ENCODE results near the gene WDR17. TPM values are rescaled to one million over a fixed set of nuclear protein-coding genes. Genes with fewer than 3 reads are reported as not detected.

The WDR17 gene
- total and polyA plus RNA-seq, 2 donors (not counting 1 experiment from before 2014, with no cell fraction given) = 1.7 to 4.5 TPM

DNA sequence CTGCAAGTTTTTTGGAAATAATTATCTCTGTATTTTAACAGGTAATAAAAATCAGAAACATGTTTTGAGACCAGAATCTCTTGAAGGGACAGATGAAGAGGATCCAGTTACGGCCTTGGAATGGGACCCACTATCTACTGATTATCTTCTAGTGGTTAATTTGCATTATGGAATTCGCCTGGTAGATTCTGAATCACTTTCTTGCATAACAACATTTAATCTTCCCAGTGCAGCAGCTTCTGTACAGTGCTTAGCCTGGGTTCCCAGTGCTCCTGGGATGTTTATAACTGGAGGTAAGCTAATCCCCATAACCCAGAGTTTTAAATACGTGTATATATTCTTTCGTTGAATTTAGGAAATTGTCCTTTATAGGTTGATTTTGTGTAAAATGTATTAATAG, 59.4 kb downstream of the WDR17 start:
- no peak overlapping the region for H3K4me2 ChIP-seq (ENCODE audit: extremely low read depth, insufficient read depth, low read length)
- DNase-seq (ENCODE audit: low read depth in 2 of 2) = peak in 1 of 2 donors; percentile 23

DNA sequence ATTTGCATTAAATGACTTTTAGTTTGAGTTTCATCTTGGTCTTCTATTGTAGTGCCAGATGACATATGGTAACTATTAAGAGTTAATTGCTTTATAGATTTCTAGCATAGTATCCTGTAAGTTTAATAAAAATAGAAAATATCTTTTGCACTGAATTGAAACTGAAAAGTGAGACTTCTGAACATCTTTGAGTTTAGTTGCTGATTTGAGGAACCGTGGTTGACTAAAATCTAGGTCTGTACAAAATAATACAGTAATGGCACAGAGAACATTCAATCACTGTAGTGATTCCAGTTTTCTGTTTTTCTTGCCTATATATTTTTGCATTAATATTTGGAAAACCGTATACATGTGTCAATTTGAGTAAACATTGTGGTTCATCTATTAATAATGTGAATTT, 69.0 kb downstream of the WDR17 start:
- Histone ChIP-seq H3K9ac (ENCODE audit: insufficient read depth, low read length) (no peak overlapping the region), H3K36me3 (ENCODE audit: control insufficient read depth, insufficient read depth, low read length) (no peaks in the 10 kb centered on the region), H3K4me3 (replicated peaks in 1 of 4; ENCODE audit: control extremely low read depth in 1 of 4, insufficient read depth in 1 of 4, low read depth in 3 of 4, low read length in 4 of 4) (no peak overlapping the region), H3K79me2 (ENCODE audit: control insufficient read depth, insufficient read depth, low read length) (no peaks in the 10 kb centered on the region), H2AFZ (ENCODE audit: low read length) (no peak overlapping the region), H3K27me3 (ENCODE audit: control insufficient read depth, insufficient read depth, low read length) (no peaks in the 10 kb centered on the region), H4K20me1 (ENCODE audit: control insufficient read depth, extremely low read depth, insufficient read depth, low read length) (no peaks in the 10 kb centered on the region), H3K27ac (ENCODE audit: insufficient read depth, low read length) (no peak overlapping the region), H3K4me2 (ENCODE audit: extremely low read depth, insufficient read depth, low read length) (no peak overlapping the region), H3K9me3 (ENCODE audit: control insufficient read depth, insufficient read depth, low read depth, low read length) (no peaks in the 10 kb centered on the region), H3K4me1 (ENCODE audit: control insufficient read depth, extremely low read depth, insufficient read depth, low read length) (no peaks in the 10 kb centered on the region)
- DNase-seq (ENCODE audit: low read depth in 2 of 2) = no peak
- no peak for TF ChIP-seq EZH2 (IDR thresholded peaks at IDR 0.05; ENCODE audit: low read length, missing control alignments)
- TF ChIP-seq, protein P1, sequence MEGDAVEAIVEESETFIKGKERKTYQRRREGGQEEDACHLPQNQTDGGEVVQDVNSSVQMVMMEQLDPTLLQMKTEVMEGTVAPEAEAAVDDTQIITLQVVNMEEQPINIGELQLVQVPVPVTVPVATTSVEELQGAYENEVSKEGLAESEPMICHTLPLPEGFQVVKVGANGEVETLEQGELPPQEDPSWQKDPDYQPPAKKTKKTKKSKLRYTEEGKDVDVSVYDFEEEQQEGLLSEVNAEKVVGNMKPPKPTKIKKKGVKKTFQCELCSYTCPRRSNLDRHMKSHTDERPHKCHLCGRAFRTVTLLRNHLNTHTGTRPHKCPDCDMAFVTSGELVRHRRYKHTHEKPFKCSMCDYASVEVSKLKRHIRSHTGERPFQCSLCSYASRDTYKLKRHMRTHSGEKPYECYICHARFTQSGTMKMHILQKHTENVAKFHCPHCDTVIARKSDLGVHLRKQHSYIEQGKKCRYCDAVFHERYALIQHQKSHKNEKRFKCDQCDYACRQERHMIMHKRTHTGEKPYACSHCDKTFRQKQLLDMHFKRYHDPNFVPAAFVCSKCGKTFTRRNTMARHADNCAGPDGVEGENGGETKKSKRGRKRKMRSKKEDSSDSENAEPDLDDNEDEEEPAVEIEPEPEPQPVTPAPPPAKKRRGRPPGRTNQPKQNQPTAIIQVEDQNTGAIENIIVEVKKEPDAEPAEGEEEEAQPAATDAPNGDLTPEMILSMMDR (conservative IDR thresholded peaks at IDR 0.05 in 1 of 2, IDR thresholded peaks at IDR 0.05 in 1 of 2; ENCODE audit: low read depth in 1 of 2, low read length in 2 of 2) = no peak

More for the DNA sequence above, 59.4 kb downstream of the WDR17 start:
- TF ChIP-seq EZH2 (IDR thresholded peaks at IDR 0.05; ENCODE audit: low read length, missing control alignments) = no peak
- TF ChIP-seq, protein P1 (conservative IDR thresholded peaks at IDR 0.05 in 1 of 2, IDR thresholded peaks at IDR 0.05 in 1 of 2; ENCODE audit: low read depth in 1 of 2, low read length in 2 of 2) = no peak
- Histone ChIP-seq H3K27ac (ENCODE audit: insufficient read depth, low read length) (no peak overlapping the region), H3K36me3 (ENCODE audit: control insufficient read depth, insufficient read depth, low read length) (no peaks in the 10 kb centered on the region), H3K27me3 (ENCODE audit: control insufficient read depth, insufficient read depth, low read length) (no peaks in the 10 kb centered on the region), H3K4me1 (ENCODE audit: control insufficient read depth, extremely low read depth, insufficient read depth, low read length) (no peaks in the 10 kb centered on the region), H3K4me3 (replicated peaks in 1 of 4; ENCODE audit: control extremely low read depth in 1 of 4, insufficient read depth in 1 of 4, low read depth in 3 of 4, low read length in 4 of 4) (no peak overlapping the region), H3K79me2 (ENCODE audit: control insufficient read depth, insufficient read depth, low read length) (no peaks in the 10 kb centered on the region), H2AFZ (ENCODE audit: low read length) (no peak overlapping the region), H3K9ac (ENCODE audit: insufficient read depth, low read length) (no peak overlapping the region), H3K9me3 (ENCODE audit: control insufficient read depth, insufficient read depth, low read depth, low read length) (no peaks in the 10 kb centered on the region), H4K20me1 (ENCODE audit: control insufficient read depth, extremely low read depth, insufficient read depth, low read length) (no peaks in the 10 kb centered on the region)

DNA sequence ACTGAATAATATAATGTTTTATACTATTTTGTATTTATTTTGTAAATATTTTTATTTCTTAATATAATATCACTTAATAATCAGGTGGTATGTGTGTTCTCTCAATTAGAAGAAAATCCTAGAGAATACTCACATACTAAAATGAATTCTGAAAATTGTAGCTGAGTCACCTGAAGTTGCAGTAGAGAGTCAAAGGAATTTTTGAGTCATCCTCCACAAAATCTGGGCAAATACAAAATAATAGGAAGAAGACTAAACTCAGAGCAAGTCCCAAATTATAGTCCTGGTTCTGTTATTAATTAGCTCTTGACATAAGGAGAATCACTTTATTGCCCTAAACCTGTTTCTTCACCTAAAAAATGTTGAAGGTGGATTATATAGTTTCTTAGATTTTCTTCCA, 72.0 kb downstream of the WDR17 start:
- Histone ChIP-seq H3K27ac (ENCODE audit: insufficient read depth, low read length) (no peak overlapping the region), H3K9ac (ENCODE audit: insufficient read depth, low read length) (no peak overlapping the region), H3K27me3 (ENCODE audit: control insufficient read depth, insufficient read depth, low read length) (no peaks in the 10 kb centered on the region), H3K79me2 (ENCODE audit: control insufficient read depth, insufficient read depth, low read length) (no peaks in the 10 kb centered on the region), H2AFZ (ENCODE audit: low read length) (no peak overlapping the region), H4K20me1 (ENCODE audit: control insufficient read depth, extremely low read depth, insufficient read depth, low read length) (no peaks in the 10 kb centered on the region), H3K4me2 (ENCODE audit: extremely low read depth, insufficient read depth, low read length) (no peak overlapping the region), H3K4me1 (ENCODE audit: control insufficient read depth, extremely low read depth, insufficient read depth, low read length) (no peaks in the 10 kb centered on the region), H3K36me3 (ENCODE audit: control insufficient read depth, insufficient read depth, low read length) (no peaks in the 10 kb centered on the region), H3K9me3 (ENCODE audit: control insufficient read depth, insufficient read depth, low read depth, low read length) (no peaks in the 10 kb centered on the region), H3K4me3 (replicated peaks in 1 of 4; ENCODE audit: control extremely low read depth in 1 of 4, insufficient read depth in 1 of 4, low read depth in 3 of 4, low read length in 4 of 4) (no peak overlapping the region)
- TF ChIP-seq, protein P1 (conservative IDR thresholded peaks at IDR 0.05 in 1 of 2, IDR thresholded peaks at IDR 0.05 in 1 of 2; ENCODE audit: low read depth in 1 of 2, low read length in 2 of 2) = no peak
- no peak for TF ChIP-seq EZH2 (IDR thresholded peaks at IDR 0.05; ENCODE audit: low read length, missing control alignments)
- DNase-seq (ENCODE audit: low read depth in 2 of 2) = peak in 1 of 2 donors; percentile 60
